Breast epithelium (tissue), 3 donors: ENCODE measurements around the gene TMED4.

Experiments
- CTCF ChIP-seq, 3 donors: fragments of 450-650 bp; IDR thresholded peaks; one replicate each; pipeline ENCODE4 v1.5.1; 2016 to 2017; ENCODE audit warnings: antibody characterized with exemption in 3 of 3, mild to moderate bottlenecking in 3 of 3, moderate library complexity in 3 of 3
- POLR2A ChIP-seq: fragments of 450-650 bp; IDR thresholded peaks from one replicate; pipeline ENCODE4 v1.6.1; 2016; ENCODE audit warnings: antibody characterized with exemption, mild to moderate bottlenecking, moderate library complexity

- TF ChIP-seq POLR2A: no peak
- TF ChIP-seq CTCF (IDR thresholded peaks at IDR 0.05): no peak
Observed at GRCh38 chr7:44537442-44537841, 44.6 kb downstream of the TMED4 start.
